HepG2 (cell line): Measurements from ENCODE around the gene PPP2R5C. TPM values are rescaled to one million over a fixed set of nuclear protein-coding genes. Genes with fewer than 3 reads are reported as not detected.
A peak's percentile ranks its signal among the peaks of the same experiment; 100 is the strongest.

Experiments used
- POGZ ChIP-seq: sonication (generic); formaldehyde crosslinking; IDR thresholded peaks from 2 replicates; pipeline ENCODE4 v1.4.0; 2020; ENCODE audit warnings: mild to moderate bottlenecking, missing genetic modification reagents
- RELA ChIP-seq: sonication (generic); formaldehyde crosslinking; IDR thresholded peaks from 2 replicates; pipeline ENCODE4 v1.4.0; 2020; ENCODE audit warnings: missing genetic modification reagents
- SOX13 ChIP-seq, 3 experiments: fragments of 450-650 bp in 1 of 3; sonication (generic) in 1 of 3; formaldehyde crosslinking in 1 of 3; IDR thresholded peaks in 2 of 3; conservative IDR thresholded peaks in 1 of 3; 2 replicates each; pipeline versions ENCODE4 v1.5.0 to v1.6.1; 2016 to 2020; ENCODE audit warnings: antibody characterized with exemption in 1 of 3, mild to moderate bottlenecking in 1 of 3, missing compliant biosample characterization in 1 of 3, missing genetic modification reagents in 1 of 3, moderate library complexity in 1 of 3
- ZBTB38 ChIP-seq: sonication (generic); formaldehyde crosslinking; IDR thresholded peaks from 2 replicates; pipeline ENCODE4 v1.5.1; 2020; ENCODE audit warnings: mild to moderate bottlenecking, missing genetic modification reagents
- ZC3H4 ChIP-seq: sonication (generic); formaldehyde crosslinking; IDR thresholded peaks from 2 replicates; pipeline ENCODE4 v1.4.0; 2020; ENCODE audit warnings: missing genetic modification reagents, borderline replicate concordance
- ZKSCAN8 ChIP-seq: IDR thresholded peaks from 2 replicates; pipeline ENCODE4 v1.6.1; 2016; ENCODE audit warnings: borderline replicate concordance, missing genetic modification reagents, missing compliant biosample characterization
- ZNF337 ChIP-seq: sonication (generic); formaldehyde crosslinking; IDR thresholded peaks from 2 replicates; pipeline ENCODE4 v1.5.1; 2020; ENCODE audit warnings: missing genetic modification reagents, low read depth, mild to moderate bottlenecking, borderline replicate concordance
- ZNF841 ChIP-seq: sonication (generic); formaldehyde crosslinking; IDR thresholded peaks from 2 replicates; pipeline ENCODE4 v1.8.1; 2023; ENCODE audit warnings: missing genetic modification reagents, borderline replicate concordance
- polyA plus RNA-seq, 8 experiments: library from polyadenylated mRNA; depleted of rRNA in 3 of 8; stranded (reverse) in 7 of 8; unstranded in 1 of 8; fragments of >200 nt; fragmentation: Illumina TruSeq in 4 of 8; extraction: Trizol in 4 of 8; gene quantifications; 2 replicates each; pipeline versions ENCODE4 v1.2.1 to v1.2.3, GENCODE V29; 2011 to 2016; ENCODE audit warnings: low read depth in 4 of 8, missing spikeins in 1 of 8, mixed read lengths in 1 of 8; ENCODE audit not compliant: insufficient read depth in 1 of 8
- total RNA-seq, 5 experiments: library from RNA; depleted of rRNA; stranded (reverse); fragments of >200 nt; fragmentation: Illumina TruSeq; extraction: Trizol; gene quantifications; 2 replicates each; pipeline ENCODE4 v1.2.3, GENCODE V29; 2016; ENCODE audit warnings: low read depth in 1 of 5
- TF ChIP-seq, protein P1 (sequence below): sonication (generic); formaldehyde crosslinking; IDR thresholded peaks from 2 replicates; pipeline ENCODE4 v1.4.0; 2020; ENCODE audit warnings: mild to moderate bottlenecking, missing genetic modification reagents
- TF ChIP-seq, protein P2 (sequence below): sonication (generic); formaldehyde crosslinking; IDR thresholded peaks from 2 replicates; pipeline ENCODE4 v1.4.0; 2020; ENCODE audit warnings: missing genetic modification reagents, borderline replicate concordance
- TF ChIP-seq, protein P3 (sequence below): sonication (generic); formaldehyde crosslinking; conservative IDR thresholded peaks from 2 replicates; pipeline ENCODE4 v1.4.0; 2020; ENCODE audit warnings: missing genetic modification reagents
- TF ChIP-seq, protein P4 (sequence below): fragments of 450-650 bp; IDR thresholded peaks from 2 replicates; pipeline ENCODE4 v1.6.1; 2017; ENCODE audit warnings: mild to moderate bottlenecking
- TF ChIP-seq, protein P5 (sequence below): sonication (generic); formaldehyde crosslinking; IDR thresholded peaks from 2 replicates; pipeline ENCODE4 v1.4.0; 2020; ENCODE audit warnings: missing genetic modification reagents
- TF ChIP-seq, protein P6 (sequence below): sonication (generic); formaldehyde crosslinking; IDR thresholded peaks from 2 replicates; pipeline ENCODE4 v1.4.0; 2020; ENCODE audit warnings: low read depth, mild to moderate bottlenecking, missing genetic modification reagents

PPP2R5C gene
- total and polyA plus RNA-seq, 2 of the 13 experiments (the other 11 are each of a cell fraction or from before 2014, with no cell fraction given): 74.3 to 78.5 TPM

DNA sequence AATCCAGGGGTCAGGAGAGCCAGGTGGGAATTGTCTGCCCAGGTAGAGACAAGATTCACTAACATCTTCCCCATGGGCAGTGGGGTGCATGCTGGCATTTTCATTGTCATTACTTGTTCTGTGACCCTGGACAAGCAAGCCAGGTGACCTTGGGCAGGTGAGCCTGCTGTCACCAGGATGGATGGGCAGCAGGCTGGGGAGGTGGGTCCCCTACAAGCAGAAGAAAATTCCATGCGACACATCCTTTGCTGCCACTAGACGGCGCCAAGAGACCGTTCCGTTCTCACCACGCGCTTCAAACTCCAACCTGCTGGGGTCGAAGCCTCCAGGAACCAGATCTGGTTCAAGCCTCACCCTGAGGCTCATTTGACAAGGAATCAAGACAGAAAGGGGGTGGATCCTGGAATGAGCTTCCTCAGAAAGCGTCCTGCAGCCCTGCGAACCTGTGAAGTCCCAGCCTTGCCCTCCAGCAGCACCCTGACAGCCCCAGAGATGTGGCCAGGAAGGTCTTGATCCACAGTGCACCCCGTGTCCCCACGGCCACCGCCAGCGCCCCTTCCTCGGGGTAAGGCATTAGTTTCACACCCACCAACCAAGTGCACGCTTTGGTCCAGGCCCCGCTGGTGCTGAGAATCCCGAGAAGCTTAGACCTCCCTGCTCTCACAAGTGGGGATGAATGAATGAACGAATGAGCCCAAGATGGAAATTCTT lies 199.7 kb downstream of the PPP2R5C start (continued):
- TF ChIP-seq, protein P1, sequence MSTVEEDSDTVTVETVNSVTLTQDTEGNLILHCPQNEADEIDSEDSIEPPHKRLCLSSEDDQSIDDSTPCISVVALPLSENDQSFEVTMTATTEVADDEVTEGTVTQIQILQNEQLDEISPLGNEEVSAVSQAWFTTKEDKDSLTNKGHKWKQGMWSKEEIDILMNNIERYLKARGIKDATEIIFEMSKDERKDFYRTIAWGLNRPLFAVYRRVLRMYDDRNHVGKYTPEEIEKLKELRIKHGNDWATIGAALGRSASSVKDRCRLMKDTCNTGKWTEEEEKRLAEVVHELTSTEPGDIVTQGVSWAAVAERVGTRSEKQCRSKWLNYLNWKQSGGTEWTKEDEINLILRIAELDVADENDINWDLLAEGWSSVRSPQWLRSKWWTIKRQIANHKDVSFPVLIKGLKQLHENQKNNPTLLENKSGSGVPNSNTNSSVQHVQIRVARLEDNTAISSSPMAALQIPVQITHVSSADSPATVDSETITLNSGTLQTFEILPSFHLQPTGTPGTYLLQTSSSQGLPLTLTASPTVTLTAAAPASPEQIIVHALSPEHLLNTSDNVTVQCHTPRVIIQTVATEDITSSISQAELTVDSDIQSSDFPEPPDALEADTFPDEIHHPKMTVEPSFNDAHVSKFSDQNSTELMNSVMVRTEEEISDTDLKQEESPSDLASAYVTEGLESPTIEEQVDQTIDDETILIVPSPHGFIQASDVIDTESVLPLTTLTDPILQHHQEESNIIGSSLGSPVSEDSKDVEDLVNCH (CRISPR knock-in tag): no peak
- TF ChIP-seq ZBTB38: peak; percentile 73; the same call in 1 of the 2 replicates
- no peak for TF ChIP-seq ZNF337 (CRISPR knock-in tag)
- TF ChIP-seq POGZ (CRISPR knock-in tag): no peak
- TF ChIP-seq ZNF841 (CRISPR knock-in tag): no peak
- TF ChIP-seq ZKSCAN8 (CRISPR knock-in tag): 0 out of 2 replicates have a peak, but pooled peaks have one; percentile 36
- TF ChIP-seq, protein P2, sequence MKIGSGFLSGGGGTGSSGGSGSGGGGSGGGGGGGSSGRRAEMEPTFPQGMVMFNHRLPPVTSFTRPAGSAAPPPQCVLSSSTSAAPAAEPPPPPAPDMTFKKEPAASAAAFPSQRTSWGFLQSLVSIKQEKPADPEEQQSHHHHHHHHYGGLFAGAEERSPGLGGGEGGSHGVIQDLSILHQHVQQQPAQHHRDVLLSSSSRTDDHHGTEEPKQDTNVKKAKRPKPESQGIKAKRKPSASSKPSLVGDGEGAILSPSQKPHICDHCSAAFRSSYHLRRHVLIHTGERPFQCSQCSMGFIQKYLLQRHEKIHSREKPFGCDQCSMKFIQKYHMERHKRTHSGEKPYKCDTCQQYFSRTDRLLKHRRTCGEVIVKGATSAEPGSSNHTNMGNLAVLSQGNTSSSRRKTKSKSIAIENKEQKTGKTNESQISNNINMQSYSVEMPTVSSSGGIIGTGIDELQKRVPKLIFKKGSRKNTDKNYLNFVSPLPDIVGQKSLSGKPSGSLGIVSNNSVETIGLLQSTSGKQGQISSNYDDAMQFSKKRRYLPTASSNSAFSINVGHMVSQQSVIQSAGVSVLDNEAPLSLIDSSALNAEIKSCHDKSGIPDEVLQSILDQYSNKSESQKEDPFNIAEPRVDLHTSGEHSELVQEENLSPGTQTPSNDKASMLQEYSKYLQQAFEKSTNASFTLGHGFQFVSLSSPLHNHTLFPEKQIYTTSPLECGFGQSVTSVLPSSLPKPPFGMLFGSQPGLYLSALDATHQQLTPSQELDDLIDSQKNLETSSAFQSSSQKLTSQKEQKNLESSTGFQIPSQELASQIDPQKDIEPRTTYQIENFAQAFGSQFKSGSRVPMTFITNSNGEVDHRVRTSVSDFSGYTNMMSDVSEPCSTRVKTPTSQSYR (CRISPR knock-in tag): no peak
- TF ChIP-seq, protein P3, sequence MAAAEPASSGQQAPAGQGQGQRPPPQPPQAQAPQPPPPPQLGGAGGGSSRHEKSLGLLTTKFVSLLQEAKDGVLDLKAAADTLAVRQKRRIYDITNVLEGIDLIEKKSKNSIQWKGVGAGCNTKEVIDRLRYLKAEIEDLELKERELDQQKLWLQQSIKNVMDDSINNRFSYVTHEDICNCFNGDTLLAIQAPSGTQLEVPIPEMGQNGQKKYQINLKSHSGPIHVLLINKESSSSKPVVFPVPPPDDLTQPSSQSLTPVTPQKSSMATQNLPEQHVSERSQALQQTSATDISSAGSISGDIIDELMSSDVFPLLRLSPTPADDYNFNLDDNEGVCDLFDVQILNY: no peak; the same call in 1 of the 2 replicates
- TF ChIP-seq SOX13 (IDR thresholded peaks at IDR 0.05): no peak
- TF ChIP-seq SOX13 (CRISPR knock-in tag; conservative IDR thresholded peaks at IDR 0.05 in 1 of 2, IDR thresholded peaks at IDR 0.05 in 1 of 2): no peak
- TF ChIP-seq, protein P4, sequence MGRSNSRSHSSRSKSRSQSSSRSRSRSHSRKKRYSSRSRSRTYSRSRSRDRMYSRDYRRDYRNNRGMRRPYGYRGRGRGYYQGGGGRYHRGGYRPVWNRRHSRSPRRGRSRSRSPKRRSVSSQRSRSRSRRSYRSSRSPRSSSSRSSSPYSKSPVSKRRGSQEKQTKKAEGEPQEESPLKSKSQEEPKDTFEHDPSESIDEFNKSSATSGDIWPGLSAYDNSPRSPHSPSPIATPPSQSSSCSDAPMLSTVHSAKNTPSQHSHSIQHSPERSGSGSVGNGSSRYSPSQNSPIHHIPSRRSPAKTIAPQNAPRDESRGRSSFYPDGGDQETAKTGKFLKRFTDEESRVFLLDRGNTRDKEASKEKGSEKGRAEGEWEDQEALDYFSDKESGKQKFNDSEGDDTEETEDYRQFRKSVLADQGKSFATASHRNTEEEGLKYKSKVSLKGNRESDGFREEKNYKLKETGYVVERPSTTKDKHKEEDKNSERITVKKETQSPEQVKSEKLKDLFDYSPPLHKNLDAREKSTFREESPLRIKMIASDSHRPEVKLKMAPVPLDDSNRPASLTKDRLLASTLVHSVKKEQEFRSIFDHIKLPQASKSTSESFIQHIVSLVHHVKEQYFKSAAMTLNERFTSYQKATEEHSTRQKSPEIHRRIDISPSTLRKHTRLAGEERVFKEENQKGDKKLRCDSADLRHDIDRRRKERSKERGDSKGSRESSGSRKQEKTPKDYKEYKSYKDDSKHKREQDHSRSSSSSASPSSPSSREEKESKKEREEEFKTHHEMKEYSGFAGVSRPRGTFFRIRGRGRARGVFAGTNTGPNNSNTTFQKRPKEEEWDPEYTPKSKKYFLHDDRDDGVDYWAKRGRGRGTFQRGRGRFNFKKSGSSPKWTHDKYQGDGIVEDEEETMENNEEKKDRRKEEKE: no peak
- TF ChIP-seq RELA (CRISPR knock-in tag): no peak
- no peak for TF ChIP-seq ZC3H4
- TF ChIP-seq, protein P5, sequence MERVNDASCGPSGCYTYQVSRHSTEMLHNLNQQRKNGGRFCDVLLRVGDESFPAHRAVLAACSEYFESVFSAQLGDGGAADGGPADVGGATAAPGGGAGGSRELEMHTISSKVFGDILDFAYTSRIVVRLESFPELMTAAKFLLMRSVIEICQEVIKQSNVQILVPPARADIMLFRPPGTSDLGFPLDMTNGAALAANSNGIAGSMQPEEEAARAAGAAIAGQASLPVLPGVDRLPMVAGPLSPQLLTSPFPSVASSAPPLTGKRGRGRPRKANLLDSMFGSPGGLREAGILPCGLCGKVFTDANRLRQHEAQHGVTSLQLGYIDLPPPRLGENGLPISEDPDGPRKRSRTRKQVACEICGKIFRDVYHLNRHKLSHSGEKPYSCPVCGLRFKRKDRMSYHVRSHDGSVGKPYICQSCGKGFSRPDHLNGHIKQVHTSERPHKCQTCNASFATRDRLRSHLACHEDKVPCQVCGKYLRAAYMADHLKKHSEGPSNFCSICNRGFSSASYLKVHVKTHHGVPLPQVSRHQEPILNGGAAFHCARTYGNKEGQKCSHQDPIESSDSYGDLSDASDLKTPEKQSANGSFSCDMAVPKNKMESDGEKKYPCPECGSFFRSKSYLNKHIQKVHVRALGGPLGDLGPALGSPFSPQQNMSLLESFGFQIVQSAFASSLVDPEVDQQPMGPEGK (CRISPR knock-in tag): peak; percentile 41; the same call in 1 of the 2 replicates
- TF ChIP-seq, protein P6, sequence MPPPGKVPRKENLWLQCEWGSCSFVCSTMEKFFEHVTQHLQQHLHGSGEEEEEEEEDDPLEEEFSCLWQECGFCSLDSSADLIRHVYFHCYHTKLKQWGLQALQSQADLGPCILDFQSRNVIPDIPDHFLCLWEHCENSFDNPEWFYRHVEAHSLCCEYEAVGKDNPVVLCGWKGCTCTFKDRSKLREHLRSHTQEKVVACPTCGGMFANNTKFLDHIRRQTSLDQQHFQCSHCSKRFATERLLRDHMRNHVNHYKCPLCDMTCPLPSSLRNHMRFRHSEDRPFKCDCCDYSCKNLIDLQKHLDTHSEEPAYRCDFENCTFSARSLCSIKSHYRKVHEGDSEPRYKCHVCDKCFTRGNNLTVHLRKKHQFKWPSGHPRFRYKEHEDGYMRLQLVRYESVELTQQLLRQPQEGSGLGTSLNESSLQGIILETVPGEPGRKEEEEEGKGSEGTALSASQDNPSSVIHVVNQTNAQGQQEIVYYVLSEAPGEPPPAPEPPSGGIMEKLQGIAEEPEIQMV: no peak
